Keratinocyte (primary cell): ENCODE results near the gene ZNF598. TPM values are rescaled to one million over a fixed set of nuclear protein-coding genes. Genes with fewer than 3 reads are reported as not detected.

Experiments used
- DNase-seq: peaks from one replicate; pipeline ENCODE4 v3.0.0-alpha.2; 2011; ENCODE audit warnings: low read depth, missing footprints, low spot score
- FAIRE-seq: peaks from 2 replicates; lab custom pipeline; 2011; peaks lifted over from hg19 to GRCh38; lab: Jason Lieb, UNC
- H2AFZ ChIP-seq: 2 replicates; pipeline ENCODE4 v1.6.0; 2012; ENCODE audit warnings: low read length, control low read depth, inconsistent platforms; ENCODE audit not compliant: control insufficient read depth
- H3K27ac ChIP-seq: 2 replicates; pipeline ENCODE4 v1.5.1; 2011; ENCODE audit warnings: low read length; ENCODE audit not compliant: control insufficient read depth, insufficient read depth
- H3K27me3 ChIP-seq: 3 replicates; pipeline ENCODE4 v1.6.0; 2011; ENCODE audit warnings: low read length; ENCODE audit not compliant: control insufficient read depth, insufficient read depth; ENCODE audit errors: extremely low read depth
- H3K36me3 ChIP-seq, 2 experiments: 2 replicates in 1 of 2; 3 replicates in 1 of 2; pipeline ENCODE4 v1.5.1; 2011; ENCODE audit warnings: low read length in 2 of 2, mild to moderate bottlenecking in 1 of 2; ENCODE audit not compliant: control insufficient read depth in 2 of 2, insufficient read depth in 2 of 2; ENCODE audit errors: extremely low read depth in 1 of 2
- H3K4me1 ChIP-seq: 3 replicates; pipeline ENCODE4 v1.5.1; 2011; ENCODE audit warnings: low read length; ENCODE audit not compliant: control insufficient read depth, insufficient read depth; ENCODE audit errors: extremely low read depth
- H3K4me2 ChIP-seq: 3 replicates; pipeline ENCODE4 v1.6.0; 2011; ENCODE audit warnings: low read depth, low read length; ENCODE audit not compliant: control insufficient read depth, insufficient read depth; ENCODE audit errors: extremely low read depth
- H3K4me3 ChIP-seq, 3 experiments: fragments of 200-600 bp in 1 of 3; sonication (generic) in 1 of 3; 2 replicates in 2 of 3; 3 replicates in 1 of 3; pipeline ENCODE4 v1.5.1; 2011 to 2016; ENCODE audit warnings: low read length in 3 of 3, mild to moderate bottlenecking in 3 of 3, control low read depth in 2 of 3, inconsistent platforms in 1 of 3, low read depth in 1 of 3, mixed read lengths in 1 of 3, mixed run types in 1 of 3, moderate library complexity in 1 of 3; ENCODE audit not compliant: control insufficient read depth in 2 of 3, insufficient read depth in 2 of 3; ENCODE audit errors: extremely low read depth in 1 of 3
- H3K79me2 ChIP-seq: 2 replicates; pipeline ENCODE4 v1.6.0; 2012; ENCODE audit warnings: low read length; ENCODE audit not compliant: control insufficient read depth, insufficient read depth
- H3K9ac ChIP-seq: 3 replicates; pipeline ENCODE4 v1.6.0; 2011; ENCODE audit warnings: low read length; ENCODE audit not compliant: control insufficient read depth, insufficient read depth; ENCODE audit errors: extremely low read depth
- H3K9me1 ChIP-seq: 3 replicates; pipeline ENCODE4 v1.6.0; 2011; ENCODE audit warnings: low read length; ENCODE audit not compliant: control insufficient read depth, insufficient read depth; ENCODE audit errors: extremely low read depth
- H3K9me3 ChIP-seq: 2 replicates; pipeline ENCODE4 v1.5.1; 2012; ENCODE audit warnings: low read depth, low read length; ENCODE audit not compliant: control insufficient read depth
- H4K20me1 ChIP-seq: 3 replicates; pipeline ENCODE4 v1.6.0; 2011; ENCODE audit warnings: low read length; ENCODE audit not compliant: control insufficient read depth, insufficient read depth; ENCODE audit errors: extremely low read depth
- CTCF ChIP-seq, 3 experiments: IDR thresholded peaks in 1 of 3; conservative IDR thresholded peaks in 1 of 3; optimal IDR thresholded peaks in 1 of 3; 2 replicates in 2 of 3; 3 replicates in 1 of 3; pipeline versions ENCODE3 to v1.5.1; 2011; ENCODE audit warnings: low read length in 3 of 3, mild to moderate bottlenecking in 3 of 3, moderate library complexity in 2 of 3, control low read depth in 1 of 3, inconsistent platforms in 1 of 3; ENCODE audit not compliant: insufficient read depth in 2 of 3; ENCODE audit errors: extremely low read depth in 1 of 3
- EZH2 ChIP-seq: IDR thresholded peaks from one replicate; pipeline ENCODE4 v1.6.1; 2012; ENCODE audit warnings: inconsistent platforms, mild to moderate bottlenecking, low read length, moderate library complexity
- dilution Hi-C: fragments of 300-500 bp; cut with MboI; formaldehyde crosslinking; loops from one replicate; pipeline ENCODE4 v1.7.0; 2020; ENCODE audit warnings: low sequenced_read_pairs; ENCODE audit not compliant: extremely low pct_ligation_motif_present
- polyA plus RNA-seq, 5 experiments: library from polyadenylated mRNA; depleted of rRNA in 3 of 5; stranded (reverse) in 3 of 5; stranded (forward) in 1 of 5; unstranded in 1 of 5; fragments of >200 nt; gene quantifications; 1 replicate in 1 of 5; 2 replicates in 3 of 5; 3 replicates in 1 of 5; pipeline versions ENCODE4 v1.2.1 to v1.2.3, GENCODE V29; 2011 to 2012; ENCODE audit warnings: missing spikeins in 2 of 5, low read depth in 1 of 5, low replicate concordance in 1 of 5

Gene ZNF598
- polyA plus RNA-seq, 1 donor (not counting 4 experiments of a cell fraction or from before 2014, with no cell fraction given), result 18.0 TPM

GRCh38 chr16:1953734-1954133 lies 55.9 kb downstream of the ZNF598 start:
- Histone ChIP-seq H3K79me2 (no peaks in the 10 kb centered on the region), H3K27ac (no peak overlapping the region), H3K4me2 (no peak overlapping the region), H4K20me1 (no peaks in the 10 kb centered on the region), H3K4me3 (no peak overlapping the region), H2AFZ (no peak overlapping the region), H3K9ac (no peak overlapping the region), H3K36me3 (no peaks in the 10 kb centered on the region), H3K4me1 (peaks cover 23% of the 10 kb centered on the region), H3K9me3 (no peaks in the 10 kb centered on the region), H3K9me1 (no peaks in the 10 kb centered on the region), H3K27me3 (no peaks in the 10 kb centered on the region)
- no peak for DNase-seq
- TF ChIP-seq EZH2 (no peak), CTCF (optimal IDR thresholded peaks at IDR 0.05 in 1 of 3, IDR thresholded peaks at IDR 0.05 in 1 of 3, conservative IDR thresholded peaks at IDR 0.05 in 1 of 3; ENCODE audit: extremely low read depth in 1 of 3, insufficient read depth in 2 of 3, low read length in 3 of 3) (no peak)
- dilution Hi-C loops, result no loop called here
- no peak for FAIRE-seq

DNA sequence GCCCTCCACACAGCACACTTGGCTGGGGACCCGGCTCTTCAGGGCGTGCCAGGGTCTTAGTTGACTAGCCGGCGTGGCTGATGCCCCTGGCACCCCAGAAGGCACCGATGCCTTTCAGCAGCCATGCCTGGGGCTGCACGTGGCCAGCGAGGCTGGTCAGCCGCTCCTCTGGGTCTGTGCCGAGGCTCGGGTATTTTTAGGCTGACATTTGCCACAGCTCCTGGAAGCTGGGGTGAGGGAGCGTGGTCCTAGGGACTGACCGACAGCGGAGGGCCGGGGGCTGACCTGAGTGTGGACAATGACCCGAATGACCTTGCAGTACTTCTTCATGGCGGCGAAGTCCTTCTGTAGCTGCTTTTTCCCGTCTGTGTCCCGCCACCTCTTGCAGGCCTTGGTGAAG lies 59.1 kb downstream of the ZNF598 start:
- dilution Hi-C loops, result no loop called here
- FAIRE-seq, result no peak
- peak overlapping the region; percentile 18 for H3K9ac ChIP-seq

More for the DNA sequence above, 59.1 kb downstream of the ZNF598 start:
- H3K9me1 ChIP-seq, result no peaks in the 10 kb centered on the region
- no peaks in the 10 kb centered on the region for H3K27me3 ChIP-seq
- H3K27ac ChIP-seq, result peak overlapping the region; percentile 56
- H3K36me3 ChIP-seq, result no peaks in the 10 kb centered on the region
- DNase-seq, result no peak
- no peaks in the 10 kb centered on the region for H3K9me3 ChIP-seq
- no peaks in the 10 kb centered on the region for H4K20me1 ChIP-seq
- peaks cover 23% of the 10 kb centered on the region for H3K4me1 ChIP-seq
- no peak for TF ChIP-seq CTCF (optimal IDR thresholded peaks at IDR 0.05 in 1 of 3, IDR thresholded peaks at IDR 0.05 in 1 of 3, conservative IDR thresholded peaks at IDR 0.05 in 1 of 3; ENCODE audit: extremely low read depth in 1 of 3, insufficient read depth in 2 of 3, low read length in 3 of 3)
- TF ChIP-seq EZH2, result no peak
- H3K79me2 ChIP-seq, result no peaks in the 10 kb centered on the region
- peak overlapping the region in 1 of 3 experiments; percentile 19 for H3K4me3 ChIP-seq
- peak overlapping the region; percentile 20 for H3K4me2 ChIP-seq
- peak overlapping the region; percentile 52 for H2AFZ ChIP-seq
